ENCODE measurements around the gene HDAC11.

- no peak for TF ChIP-seq POGZ (CRISPR knock-in tag; IDR thresholded peaks at IDR 0.05)
- no peak for TF ChIP-seq THAP7 (CRISPR knock-in tag; IDR thresholded peaks at IDR 0.05)
- no peak for TF ChIP-seq ZNF644 (CRISPR knock-in tag; IDR thresholded peaks at IDR 0.05; ENCODE audit: low read depth)
- TF ChIP-seq ESRRA (CRISPR knock-in tag; IDR thresholded peaks at IDR 0.05; ENCODE audit: low read depth), result no peak
- TF ChIP-seq JARID2 (CRISPR knock-in tag; IDR thresholded peaks at IDR 0.05; ENCODE audit: insufficient replicate concordance), result no peak
- no peak for TF ChIP-seq RAD51 (IDR thresholded peaks at IDR 0.05; ENCODE audit: borderline replicate concordance)
- TF ChIP-seq RCOR2 (CRISPR knock-in tag; IDR thresholded peaks at IDR 0.05), result no peak
- no peak for TF ChIP-seq DZIP1 (CRISPR knock-in tag; IDR thresholded peaks at IDR 0.05)
- TF ChIP-seq, protein P1, sequence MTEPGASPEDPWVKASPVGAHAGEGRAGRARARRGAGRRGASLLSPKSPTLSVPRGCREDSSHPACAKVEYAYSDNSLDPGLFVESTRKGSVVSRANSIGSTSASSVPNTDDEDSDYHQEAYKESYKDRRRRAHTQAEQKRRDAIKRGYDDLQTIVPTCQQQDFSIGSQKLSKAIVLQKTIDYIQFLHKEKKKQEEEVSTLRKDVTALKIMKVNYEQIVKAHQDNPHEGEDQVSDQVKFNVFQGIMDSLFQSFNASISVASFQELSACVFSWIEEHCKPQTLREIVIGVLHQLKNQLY (CRISPR knock-in tag; IDR thresholded peaks at IDR 0.05), result no peak
- no peak for TF ChIP-seq FOXP1 (IDR thresholded peaks at IDR 0.05)
- TF ChIP-seq FOXP1 (CRISPR knock-in tag; IDR thresholded peaks at IDR 0.05), result no peak
- no peak for TF ChIP-seq EHMT2 (IDR thresholded peaks at IDR 0.05; ENCODE audit: borderline replicate concordance, low read depth, low read length)
- no peak for TF ChIP-seq IRF2 (CRISPR knock-in tag; IDR thresholded peaks at IDR 0.05)
Measured at GRCh38 chr3:13501056-13501455, 20.9 kb downstream of the HDAC11 start.

All from HepG2 (cell line).